Inflammatory macrophage (primary cell): ENCODE results near the gene QTRT2.

Experiments
- DNase-seq, 2 donors: peaks; one replicate each; pipeline ENCODE4 v3.0.0-alpha.2; 2020 to 2022

The QTRT2 gene

DNA sequence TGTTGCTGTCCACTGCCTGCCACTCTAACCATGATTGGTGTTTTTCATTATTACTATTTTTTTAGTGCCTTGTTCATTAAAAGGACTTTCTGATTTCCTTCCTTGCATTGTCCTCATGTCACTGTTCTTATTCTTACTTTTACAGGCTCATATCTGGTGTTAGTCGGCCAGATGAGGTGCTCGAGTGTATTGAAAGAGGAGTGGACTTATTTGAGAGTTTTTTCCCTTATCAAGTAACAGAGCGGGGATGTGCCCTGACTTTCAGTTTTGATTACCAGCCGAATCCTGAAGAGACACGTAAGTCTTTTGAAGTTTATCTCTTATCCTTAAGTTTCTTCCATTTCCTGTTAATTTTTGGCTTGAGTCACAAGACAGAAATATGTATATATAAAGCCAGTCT, 23.2 kb downstream of the QTRT2 start:
- DNase-seq = no peak

DNA sequence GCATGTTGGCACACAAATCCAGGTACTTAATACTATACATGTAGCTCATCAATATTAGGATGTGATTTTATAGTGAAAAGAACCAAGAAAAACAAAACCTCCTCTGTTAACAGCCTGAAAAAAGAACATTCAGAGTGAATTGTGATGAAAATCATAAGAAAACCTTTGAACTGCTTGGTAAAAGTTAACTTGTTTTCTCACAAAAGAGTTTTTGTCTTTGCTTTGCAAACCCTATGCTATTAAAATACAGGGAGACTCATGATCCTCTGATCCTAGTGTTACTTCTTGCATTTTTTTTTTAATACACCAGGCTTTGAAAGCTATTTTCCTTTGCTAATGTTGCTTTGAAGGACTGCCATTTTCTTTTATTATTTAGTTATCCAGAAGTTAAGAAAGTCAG, 23.7 kb downstream of the QTRT2 start:
- DNase-seq = no peak

DNA sequence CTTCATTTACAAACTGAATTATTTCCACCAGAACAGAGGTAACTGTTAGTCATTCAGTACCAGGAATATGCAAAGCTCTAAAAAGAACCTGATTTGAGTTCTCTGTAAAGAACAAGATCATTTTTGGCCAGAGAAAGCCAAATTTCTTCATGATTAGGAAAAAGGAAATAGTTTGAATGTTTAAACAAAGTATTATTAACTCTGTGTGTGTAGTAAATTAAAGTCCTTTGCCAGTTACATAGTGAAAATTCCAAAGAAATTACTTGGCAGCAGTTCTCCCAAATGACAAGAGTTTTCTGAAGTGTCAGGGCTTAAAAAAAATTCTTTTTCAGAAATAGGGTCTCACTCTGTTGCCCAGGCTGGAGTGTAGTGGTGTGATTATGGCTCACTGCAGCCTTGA, 24.5 kb downstream of the QTRT2 start:
- no peak for DNase-seq

DNA sequence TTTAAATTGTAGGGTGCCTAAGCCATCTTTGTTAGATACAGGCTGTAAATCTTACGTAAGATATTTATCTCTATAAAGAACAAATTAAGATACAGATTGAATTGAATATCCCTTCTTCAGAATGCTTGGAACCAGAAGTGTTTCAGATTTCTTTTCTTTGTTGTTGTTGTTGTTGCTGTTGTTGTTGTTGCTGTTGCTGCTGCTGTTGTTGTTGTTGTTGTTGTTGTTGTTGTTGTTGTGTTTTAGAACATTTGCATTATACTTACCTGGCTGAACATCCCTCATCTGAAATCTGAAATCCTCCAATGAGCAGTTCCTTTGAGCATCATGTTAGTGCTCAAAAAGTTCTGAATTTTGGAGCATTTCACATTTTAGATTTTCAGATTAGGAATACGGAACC, 26.6 kb downstream of the QTRT2 start:
- no peak for DNase-seq

DNA sequence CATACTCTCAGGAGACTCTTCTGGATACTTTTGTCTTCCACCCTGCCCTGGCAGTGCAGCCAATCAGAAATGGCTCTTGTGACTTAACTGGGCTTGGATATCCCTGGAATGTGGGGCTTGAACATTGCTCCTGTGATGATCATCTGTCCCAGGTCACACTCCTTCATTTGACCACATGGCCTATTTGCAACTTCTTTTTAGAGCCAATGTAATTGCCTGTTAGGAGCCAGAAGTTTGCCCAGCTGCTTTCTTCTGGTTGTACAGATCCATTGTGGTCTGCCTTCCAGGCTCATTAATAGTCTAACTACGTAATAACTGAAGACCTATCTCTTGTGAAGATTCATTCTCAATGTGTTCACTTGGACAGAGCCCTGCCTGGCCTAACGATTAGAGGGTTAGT, 29.8 kb downstream of the QTRT2 start:
- DNase-seq = no peak

DNA sequence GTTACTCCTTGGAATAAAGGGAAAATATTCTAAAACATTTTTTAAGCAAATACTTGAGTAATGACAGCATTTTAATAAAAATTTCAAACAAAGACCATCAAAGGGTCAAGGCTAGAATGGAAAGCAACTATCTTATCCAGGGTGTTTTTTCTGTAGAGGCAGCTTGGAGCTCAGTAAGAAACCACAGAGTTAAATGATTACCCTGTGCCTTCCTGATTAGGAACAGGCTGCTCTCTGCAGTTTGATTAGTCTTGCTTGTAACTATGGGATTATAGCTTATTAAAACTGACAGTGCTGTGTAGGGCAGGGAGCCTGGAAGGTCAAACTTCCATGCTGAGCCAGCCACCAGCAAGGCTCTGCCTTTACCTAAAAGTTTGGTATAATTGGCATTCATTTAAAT, 33.1 kb downstream of the QTRT2 start:
- DNase-seq = no peak

DNA sequence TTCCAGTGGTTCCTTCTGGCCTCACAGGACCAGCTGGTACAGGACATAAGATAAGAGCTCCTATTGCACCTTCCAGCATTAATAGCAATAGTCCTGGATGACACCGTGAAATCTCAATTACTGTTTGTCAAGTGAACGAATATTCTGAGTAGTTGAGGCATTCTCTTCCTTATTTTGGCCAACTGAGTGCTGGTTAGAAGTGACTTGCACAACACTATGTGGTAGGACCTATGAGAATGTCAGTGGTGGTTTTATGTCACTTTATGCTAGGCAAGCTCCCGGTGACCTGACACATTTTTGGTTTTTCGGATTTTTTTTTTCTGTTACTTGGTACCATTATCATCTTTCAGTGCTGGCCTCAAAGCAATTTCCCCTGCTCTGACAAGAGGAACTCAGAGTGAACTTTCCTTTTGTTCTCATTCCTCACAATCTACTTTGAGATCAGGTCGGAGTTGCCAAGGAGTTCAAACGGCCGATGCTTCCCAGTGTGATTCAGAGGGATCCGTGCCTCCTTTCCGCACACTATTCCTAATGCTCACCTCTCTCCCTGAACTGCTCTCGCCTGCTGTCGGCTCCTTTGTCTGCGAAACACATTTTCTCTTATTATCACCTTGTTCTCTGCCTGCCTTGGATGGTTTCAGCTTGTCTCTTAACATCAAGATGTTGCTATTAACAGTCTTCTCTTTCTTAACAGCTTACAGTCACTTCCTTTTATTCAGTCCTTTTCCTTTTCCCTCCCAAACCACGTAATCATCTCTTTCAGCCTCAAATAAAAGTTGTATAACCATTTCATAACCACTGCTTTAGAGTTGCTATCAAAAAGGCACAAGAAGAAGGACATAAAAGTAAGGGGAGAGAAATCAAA, 35.8 kb downstream of the QTRT2 start:
- peak; percentile 25 to 53 for DNase-seq

DNA sequence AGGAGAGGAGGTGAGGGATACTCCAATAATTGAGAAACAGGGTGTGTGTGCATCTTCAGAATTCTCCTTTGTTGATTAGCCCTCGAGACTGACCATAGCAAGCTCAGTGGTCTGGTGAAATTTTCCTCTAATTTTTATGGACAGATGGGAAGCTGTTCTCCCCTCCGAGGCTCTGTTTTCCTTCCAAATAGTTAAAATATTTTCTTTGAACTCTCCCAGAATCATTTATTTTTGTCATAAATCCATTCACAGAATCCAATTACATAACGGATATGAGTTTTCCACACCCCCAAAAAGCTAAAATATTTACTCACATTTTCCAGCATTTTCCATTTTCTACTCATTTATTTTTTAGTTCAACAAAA, 36.5 kb downstream of the QTRT2 start:
- DNase-seq = no peak

DNA sequence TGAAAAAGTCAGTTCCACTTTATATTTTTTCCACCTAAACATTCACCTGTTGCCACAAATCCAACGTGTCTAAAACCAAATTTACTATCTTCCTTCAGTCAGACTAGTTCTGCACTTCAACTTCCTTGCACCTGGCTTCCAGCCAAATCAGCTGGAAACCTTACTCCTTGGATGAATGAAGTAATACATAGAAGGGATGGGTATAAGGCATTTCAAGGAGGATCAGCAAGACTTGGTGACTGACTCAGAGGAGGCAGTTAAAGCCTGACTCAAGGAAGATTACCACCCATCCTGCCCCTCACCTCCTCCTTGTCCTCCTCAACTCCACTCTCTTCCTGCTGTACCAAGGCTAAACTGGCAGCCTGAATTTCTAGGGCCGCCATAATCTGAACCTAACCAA, 37.1 kb downstream of the QTRT2 start:
- DNase-seq = peak in 1 of 2 donors; percentile 2

DNA sequence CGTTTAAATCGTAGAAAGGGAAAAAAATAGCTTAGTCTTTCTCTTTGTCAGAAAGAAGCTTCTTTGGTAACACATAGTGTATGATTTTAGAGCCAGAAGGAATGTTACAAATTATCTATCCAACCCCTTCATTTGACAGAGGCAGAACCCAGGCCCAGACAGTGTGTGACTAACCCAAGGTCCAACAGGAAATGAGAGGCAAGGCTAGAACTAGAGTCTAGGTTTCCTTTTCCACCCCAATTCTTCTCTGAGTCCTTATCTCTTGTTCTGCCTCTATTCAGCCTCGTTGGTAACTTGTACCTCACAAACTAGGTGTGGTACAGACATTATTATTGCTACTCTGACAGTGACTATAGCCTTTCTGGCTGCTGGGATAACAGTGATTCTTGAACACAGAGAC, 39.3 kb downstream of the QTRT2 start:
- DNase-seq = no peak

DNA sequence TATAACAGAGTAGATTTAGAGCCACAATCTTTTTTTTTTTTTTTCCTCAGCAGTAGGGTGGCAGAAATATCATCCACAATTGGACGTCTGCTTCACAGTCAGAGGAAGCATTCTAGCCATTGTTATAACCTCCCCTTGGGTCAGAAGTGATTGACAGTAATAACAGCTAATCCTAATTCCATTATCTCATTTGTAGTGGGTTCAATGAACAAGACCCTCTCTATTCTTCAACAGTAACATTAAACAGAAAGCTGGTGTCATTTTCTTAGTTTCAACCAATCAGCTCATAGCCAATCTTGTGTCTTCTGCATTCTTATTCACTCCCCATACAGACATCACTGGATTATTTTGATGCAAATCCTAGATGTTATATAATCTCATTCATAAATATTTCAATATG, 44.6 kb downstream of the QTRT2 start:
- DNase-seq = no peak

DNA sequence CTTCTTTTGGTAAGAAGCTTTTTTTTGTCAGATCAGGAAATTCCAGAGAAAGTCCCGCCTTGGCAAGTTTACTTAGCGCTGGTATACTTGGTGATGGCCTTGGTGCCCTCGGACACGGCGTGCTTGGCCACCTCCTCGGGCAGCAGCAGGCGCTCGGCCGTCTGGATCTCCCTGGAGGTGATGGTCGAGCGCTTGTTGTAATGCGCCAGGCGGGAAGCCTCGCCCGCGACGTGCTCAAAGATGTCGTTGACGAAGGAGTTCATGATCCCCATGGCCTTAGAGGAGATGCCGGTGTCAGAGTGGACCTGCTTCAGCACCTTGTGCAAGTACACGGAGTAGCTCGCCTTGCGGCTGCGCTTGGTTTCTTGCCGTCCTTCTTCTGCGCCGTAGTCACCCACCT, 46.6 kb downstream of the QTRT2 start:
- DNase-seq = no peak

DNA sequence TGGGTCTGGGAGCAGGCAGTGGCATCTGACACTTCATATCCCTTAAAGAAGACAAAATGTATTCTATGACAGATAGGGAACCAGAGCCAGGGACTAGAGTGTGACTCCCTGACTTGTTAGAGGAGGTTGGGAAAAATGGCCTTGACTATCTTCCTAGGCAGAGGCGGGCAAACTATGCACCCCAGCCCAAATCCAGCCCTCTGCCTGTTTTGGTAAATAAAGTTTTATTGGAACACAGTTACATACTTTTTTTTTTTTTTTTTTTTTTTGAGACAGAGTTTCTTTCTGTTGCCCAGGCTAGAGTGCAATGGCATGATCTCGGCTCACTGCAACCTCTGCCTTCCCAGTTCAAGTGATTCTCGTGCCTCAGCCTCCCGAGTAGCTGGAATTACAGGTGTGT, 47.3 kb downstream of the QTRT2 start:
- DNase-seq = no peak

DNA sequence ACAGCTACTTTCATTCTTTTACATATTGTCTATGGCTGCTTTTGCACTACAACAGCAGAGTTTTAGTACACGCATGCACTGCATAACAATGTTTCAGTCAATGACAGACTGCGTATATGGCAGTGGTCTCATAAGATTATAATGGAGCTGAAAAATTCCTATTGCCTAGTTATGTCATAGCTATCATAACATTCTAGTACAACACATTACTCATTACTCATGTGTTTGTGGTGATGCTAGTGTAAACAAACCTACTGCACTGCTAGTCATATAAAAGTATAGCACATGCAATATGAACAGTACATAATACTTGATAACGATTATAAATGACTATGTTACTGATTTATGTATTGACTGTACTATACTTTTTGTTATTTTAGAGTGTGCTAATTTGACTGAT, 47.9 kb downstream of the QTRT2 start:
- DNase-seq = no peak

DNA sequence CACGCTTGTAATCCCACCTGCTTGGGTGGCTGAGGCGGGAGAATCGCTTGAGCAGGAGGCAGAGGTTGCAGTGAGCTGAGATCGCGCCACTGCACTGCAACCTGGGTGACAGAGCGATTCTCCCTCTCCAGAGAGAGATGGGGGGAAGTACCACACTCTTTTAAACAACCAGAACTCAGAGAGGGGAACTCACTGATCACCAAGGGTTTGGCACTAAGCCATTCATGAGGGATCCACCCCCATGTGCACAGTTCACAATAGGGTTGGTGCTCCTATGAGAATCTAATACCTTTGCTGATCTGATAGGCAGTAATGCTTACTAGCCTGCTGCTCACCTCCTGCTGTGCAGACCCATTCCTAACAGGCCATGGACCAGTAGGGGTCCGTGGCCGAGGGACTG, 51.6 kb downstream of the QTRT2 start:
- DNase-seq = peak; percentile 15 to 25

DNA sequence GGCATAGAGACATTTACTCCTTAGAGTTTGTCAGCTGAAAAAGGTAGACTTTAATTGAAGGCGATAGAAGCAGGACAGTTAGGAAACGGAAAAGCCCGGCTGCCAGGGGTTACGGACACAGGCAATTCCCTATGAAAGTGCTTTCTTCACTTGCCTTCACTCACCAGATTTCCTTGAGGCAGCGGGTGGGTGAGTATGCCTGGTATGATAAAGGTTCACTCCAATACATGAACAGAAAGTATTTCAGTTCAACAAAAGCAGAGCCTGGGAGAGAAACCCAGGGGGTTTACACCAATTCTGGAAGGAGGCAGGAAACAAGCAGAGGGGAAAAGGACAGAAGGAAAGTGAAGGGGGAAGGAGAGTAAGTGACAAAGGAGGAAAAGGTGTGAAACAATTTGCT, 53.9 kb downstream of the QTRT2 start:
- no peak for DNase-seq

DNA sequence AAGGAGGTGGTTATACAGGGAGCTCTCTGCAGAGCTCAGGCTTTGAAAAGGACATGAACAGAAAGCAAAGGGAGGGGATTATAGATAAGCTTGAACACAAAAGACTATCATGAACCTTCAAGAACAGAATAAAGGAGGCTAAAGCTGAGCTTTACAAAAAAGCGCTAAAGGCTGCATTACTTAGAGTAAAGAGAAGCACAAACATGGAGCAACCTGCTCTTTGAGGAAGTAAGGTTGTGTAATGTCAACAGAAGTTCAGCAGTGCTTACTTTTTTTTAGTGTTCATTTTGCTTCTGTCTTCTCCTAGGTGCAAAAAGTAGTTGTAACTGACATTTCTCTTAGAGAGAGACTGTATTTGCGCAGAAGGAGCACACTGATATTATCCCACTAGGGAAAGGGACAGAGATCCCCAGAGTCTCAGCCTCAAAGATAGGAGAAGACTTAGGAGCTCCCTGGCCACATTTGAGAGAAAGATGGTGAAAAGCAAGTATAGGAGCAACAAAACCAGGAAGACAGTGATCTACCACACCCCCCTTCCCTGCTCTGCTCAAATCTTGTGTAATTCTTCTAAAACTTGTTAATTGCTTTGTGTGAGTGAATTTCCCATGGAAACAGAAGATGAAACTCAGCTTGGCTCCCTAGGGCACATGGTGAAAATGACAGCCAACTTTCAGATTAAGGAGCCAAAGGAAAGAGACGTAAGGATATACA, 54.7 kb downstream of the QTRT2 start:
- DNase-seq = peak; percentile 40 to 71

DNA sequence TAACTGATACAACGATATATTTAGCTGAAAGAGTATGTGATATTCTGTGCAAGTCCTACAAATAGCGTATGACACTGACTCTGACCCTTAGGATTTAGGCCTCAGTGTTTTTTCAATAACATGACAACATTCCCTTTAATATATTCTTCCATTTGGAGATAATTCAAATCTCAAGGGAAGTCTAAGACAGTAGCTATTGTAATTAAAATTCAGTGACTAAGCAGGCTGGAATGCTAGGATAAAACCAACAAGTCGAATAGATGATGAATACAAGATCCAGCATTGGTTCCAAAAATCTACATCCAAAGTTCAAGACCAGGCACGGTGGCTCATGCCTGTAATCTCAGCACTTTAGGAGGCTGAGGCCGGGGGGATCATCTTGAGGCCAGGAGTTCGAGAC, 56.2 kb downstream of the QTRT2 start:
- DNase-seq = no peak

DNA sequence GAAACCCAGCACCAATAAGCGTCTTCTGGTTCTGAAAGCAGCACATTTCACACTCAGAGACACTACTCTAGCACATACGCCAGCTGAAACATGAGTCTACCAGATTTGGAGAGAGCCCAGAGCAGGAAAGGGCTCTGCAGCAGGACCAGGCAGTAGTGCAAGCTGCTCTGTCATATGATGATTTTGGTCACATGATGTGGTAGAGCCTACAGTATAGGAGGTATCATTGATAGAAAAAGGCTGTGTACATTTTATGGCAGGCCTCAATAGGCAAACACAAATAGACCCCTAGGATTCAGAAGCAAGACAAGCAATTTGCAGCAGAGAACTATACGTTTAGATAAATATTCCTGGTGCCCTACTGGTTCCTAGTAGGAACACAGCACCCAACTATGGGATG, 58.2 kb downstream of the QTRT2 start:
- DNase-seq = no peak

DNA sequence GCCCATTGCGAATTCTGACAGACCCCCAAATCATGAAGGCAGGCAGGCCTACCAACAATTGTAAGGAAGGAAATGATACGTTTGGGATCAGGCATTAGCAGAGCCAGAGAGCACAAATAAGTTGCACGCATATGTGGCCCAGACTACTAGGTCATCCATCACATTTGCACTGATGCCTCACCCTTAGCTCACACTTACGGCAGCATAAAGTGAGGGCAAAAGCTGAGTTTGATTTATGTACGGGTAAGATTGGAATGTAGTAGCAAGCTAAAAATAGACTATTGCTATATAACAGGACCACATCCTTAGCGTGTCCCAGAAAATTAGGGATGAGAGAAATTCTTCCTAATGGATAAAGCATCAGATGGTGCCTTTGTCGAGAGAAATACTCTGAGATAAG, 58.6 kb downstream of the QTRT2 start:
- DNase-seq = no peak

DNA sequence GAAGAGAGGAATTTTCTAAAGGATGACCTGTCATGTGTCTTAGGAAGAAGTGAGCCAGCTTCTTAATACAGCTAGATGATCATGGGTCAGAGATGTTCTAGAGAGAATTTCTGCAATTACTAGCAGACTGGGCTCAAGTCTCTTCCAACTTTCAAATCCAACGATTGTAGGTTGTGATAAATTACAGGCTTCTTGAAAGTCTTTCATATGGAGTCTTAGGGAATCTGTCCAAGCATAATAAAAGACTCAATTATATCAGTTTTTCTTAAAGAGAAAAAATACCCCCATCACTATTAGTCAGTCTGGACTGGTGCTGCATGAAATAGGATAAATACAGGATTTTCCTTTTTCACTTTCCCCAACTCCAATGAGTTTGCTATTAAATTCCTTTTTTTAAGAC, 63.2 kb downstream of the QTRT2 start:
- DNase-seq = no peak

DNA sequence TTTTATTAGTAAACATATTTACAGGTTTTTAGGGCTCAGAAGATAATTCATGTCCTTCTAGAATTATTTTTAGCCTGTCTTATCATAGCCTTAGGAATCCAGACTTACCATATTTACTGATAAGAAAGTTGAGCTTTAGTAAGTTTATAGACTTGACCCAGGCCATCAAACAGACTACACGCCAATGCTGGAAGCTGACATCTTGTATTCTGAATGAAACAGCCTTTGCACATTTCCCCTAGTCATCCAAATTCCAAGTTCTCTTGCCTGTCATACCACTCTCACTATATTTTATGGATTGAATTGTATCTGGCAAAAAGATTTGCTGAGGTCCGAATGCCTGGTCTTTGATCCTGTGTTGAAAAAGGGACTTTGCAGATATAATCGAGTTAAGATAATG, 63.7 kb downstream of the QTRT2 start:
- DNase-seq = no peak

DNA sequence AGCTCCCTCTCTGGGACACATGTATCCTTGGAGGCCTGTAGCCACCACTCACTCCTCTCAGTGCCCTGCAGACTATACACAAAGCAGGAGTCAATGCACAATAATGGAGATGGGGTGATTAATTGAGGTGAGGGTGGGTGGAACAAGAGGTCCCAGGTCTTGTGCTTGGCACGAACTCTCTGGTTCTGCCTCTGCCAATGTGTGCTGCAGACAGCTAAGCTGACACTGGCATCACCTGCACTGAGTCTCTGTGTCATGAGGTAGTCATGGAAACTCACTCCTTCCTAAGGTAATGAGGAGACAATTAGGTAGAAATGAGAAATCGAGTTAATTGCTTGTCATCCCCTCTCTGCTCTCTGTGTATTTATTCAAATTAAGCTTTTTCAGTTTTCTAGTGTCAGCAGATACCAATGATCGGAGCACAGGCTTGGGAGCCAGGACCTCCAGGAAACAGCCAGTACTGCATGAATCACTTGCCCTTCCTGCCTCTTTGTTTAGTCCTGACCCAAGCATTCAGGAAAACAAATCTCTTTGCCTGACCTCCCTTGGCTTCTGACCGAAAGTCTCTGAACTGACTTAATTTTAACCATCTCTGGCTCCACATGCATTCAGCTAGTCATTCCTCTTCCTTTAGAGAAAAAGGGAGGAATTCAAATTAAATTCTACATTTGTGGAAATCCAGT, 65.6 kb downstream of the QTRT2 start:
- no peak for DNase-seq

DNA sequence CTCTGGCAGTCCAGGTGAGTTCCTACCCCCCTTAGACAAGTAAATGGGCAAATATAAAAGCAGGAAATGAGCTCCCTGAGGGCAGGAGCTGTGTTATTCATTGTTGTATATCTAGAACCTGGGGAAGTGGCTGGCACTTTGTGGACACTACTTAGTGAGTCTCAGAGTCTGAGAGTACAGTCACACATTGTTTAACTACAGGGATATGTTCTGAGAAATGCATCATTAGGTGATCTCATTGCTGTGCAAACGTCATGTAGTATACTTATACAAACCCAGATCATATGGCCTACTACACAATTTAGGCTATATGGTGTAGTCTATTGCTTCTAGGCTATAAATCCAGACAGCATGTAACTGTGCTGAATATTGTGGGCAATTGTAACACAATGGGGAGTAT, 69.9 kb downstream of the QTRT2 start:
- DNase-seq = no peak
